GM19099 (cell line): ENCODE results near the gene LPP.

Source experiments
- POLR2A ChIP-seq: IDR thresholded peaks from 3 replicates; pipeline ENCODE4 v1.6.1; 2011; ENCODE audit warnings: low read depth; ENCODE audit not compliant: insufficient read length; ENCODE audit errors: extremely low read depth

Gene LPP

DNA sequence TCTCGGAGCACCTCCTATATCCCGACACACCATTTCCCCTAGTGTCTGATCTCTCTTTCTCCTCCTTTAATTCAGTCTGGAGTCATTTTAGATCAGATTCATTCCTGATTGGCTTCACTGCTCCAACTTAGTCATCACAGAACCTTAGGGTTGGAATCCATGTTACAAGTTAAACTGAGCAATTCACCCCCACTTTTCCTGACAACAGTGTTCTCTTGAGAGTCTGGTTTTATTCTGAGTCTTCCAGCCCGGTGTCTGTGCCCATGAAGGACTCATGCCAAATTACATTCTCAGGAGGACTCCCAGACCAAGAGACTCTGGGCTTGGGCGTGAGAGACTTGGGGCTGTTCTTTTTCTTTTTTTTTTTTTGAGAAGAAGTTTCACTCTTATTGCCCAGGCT is 57.5 kb downstream of the LPP start:
- TF ChIP-seq POLR2A = no peak

DNA sequence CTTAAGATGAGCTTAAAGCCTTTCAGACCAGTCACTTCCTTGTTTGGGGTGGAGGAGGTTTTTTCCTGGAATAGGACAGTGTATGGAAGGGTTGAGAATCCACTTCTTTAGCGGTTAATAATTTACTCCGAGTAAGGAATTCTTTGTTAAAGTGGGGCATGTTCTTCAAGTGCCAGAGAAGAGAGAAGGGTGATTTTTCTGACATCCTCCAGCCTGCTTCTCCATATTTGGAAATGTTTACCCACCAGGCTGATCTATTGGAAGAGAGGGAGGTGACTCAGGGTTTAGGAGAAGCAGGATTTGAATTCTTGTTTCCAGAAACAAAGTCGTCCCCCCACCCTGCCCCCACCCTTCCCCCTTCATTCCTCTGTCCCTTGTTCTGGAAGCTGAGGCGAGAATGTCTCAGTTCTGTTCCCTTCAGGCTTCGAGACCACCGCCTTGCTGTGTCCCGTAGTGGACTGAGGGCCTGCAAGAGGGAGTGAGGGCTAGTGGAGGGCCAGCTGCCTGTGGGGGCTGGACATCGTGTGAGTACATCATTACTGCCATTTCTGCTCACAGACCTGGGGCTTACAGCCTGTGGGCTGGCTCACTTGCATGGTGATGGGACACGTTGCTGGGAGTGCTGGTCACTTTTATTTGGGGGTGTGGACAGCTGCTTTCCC is 58.5 kb downstream of the LPP start:
- TF ChIP-seq POLR2A = no peak

DNA sequence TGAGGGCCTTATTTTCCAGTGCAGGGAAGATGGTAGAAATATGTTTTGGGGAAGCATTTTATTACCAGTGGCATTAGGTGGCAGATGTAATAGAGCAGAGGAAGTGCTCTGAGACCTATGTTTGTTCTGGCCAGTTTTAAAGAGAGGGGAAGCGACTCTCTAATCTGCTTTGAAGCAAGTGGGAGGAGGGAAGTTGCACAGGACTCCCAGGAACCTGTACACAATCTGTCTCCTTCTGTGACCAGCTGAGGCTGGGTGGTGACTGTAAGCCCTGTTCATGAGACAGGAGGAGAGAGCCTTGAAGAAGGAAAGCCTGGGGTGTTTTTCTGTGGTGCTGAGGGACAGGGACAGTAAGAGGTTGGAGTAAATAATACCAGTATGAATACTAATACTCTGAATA is 60.5 kb downstream of the LPP start:
- TF ChIP-seq POLR2A = no peak

DNA sequence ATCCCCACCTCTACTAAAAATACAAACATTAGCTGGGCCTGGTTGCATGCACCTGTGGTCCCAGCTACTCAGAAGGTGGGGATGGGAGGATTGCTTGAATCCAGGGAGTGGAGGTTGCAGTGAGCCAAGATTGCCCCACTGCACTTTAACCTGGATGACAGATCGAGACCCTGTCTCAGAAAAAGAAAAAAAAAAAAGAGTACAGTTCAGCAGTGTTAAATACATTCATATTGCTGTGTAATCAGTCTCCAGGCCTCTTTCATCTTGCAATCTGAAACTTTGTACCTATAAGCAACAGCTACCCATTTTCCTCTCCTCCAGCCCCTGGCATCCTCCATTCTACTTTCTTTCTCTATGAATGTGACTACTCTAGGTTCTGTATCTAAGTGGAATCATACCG is 61.2 kb downstream of the LPP start:
- no peak for TF ChIP-seq POLR2A

DNA sequence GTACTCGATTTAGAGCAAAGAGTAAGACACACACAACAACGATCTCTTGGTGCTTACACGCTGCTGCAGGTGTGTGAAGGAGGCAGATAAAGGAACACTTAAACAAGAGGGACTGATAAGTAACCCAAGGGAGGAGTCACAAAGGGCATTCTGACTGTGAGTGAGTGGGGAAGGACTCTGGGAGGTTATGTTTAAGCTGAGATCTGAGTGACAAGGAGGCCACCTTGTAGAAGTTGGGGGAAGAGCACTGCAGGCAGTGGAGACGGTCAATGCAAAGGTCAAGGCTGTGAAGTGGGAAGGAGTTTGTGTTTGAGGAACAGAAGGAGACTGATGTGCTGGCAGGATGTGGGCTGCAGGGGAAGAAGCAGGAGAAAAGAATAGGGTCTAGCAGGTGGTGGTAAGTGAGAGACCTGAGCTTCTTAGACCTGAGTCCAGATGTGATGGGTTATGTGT is 63.1 kb downstream of the LPP start:
- no peak for TF ChIP-seq POLR2A

DNA sequence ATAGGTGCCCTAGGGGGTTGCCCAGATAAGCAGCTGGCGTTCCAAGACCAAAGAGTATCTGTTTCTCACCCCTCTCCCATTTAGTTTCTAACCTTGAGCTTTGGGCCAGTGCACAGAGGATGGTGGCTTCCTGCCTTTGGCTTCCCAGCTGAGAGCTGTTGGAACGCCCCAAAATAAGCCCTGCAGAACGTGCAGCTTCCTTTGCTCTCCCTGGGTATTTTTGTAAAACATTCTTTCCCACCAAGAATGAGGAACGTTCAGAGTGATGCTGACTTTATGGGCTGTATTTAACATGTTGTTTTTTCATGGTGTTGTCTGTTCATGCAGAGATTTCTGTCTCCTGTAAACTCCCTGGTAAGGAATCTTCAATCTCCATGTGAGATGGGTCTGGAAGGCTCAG is 63.8 kb downstream of the LPP start:
- TF ChIP-seq POLR2A = no peak

DNA sequence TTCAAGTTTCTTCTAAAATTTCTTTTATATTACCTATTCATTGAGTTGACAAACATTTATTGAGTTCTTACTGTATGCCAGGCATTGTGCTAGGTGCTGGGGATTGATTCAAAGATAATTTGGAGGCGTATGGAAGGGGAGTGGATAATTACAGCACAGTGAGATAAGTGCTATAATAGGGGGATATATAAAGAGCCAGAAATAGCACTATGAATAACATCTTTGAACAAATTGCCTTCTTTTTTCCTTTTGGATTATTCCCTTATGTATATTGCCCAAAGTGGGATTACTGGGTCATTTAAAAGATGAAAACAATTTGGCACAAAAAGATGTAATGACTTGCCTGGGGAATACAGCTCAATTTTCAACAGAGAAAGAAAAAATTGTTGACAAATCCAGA is 64.6 kb downstream of the LPP start:
- no peak for TF ChIP-seq POLR2A

DNA sequence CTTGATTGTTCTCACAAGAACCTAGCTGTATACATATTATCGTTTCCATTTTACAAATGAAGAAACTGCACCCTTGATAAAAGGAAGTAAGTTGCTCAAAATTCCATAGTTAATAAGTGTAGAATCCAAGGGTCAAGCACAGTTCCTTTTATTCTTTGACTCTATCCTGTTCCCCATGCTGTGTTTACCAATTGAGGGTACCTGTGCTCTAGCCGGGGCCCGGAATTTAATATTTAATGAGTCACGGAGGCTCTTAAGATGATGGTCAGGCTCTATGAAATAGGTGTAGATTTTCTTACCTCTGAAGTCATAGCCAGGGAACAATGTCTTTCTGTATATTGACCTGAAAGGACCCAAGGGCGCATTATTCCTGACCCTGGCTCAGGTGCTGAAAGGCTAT is 65.2 kb downstream of the LPP start:
- no peak for TF ChIP-seq POLR2A

DNA sequence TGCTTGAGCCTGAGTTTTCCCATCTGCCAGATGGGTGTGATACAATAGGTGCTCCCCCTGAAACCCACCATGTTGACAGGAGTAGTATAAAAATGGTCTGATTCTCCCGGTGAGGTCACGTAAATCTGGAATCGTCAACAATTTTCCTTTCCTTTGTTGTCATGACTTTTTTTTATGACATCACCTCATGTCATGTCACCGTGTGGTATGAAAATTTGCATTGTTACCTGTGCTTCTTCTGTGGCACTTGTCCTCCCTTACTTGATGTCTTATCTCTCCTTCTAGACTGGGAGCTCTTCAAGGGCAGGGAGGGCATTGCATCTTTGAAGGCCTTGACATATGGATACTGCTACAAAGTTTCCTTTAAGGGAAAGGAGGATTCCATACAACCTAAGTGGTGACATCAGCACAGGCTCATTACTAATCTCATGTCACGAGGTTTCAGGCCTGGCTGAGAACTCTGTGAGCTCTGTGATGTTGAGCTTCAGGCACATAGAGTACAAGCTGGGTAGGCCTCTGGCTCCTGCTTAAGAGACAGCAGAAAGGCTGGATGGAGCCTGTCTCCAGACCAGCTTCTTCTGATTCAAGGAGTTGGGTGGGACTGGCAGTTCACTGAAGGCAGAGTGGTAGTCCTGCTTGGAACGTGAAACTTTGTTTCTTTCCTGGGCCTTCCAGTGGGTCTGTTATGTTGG is 66.3 kb downstream of the LPP start:
- no peak for TF ChIP-seq POLR2A

DNA sequence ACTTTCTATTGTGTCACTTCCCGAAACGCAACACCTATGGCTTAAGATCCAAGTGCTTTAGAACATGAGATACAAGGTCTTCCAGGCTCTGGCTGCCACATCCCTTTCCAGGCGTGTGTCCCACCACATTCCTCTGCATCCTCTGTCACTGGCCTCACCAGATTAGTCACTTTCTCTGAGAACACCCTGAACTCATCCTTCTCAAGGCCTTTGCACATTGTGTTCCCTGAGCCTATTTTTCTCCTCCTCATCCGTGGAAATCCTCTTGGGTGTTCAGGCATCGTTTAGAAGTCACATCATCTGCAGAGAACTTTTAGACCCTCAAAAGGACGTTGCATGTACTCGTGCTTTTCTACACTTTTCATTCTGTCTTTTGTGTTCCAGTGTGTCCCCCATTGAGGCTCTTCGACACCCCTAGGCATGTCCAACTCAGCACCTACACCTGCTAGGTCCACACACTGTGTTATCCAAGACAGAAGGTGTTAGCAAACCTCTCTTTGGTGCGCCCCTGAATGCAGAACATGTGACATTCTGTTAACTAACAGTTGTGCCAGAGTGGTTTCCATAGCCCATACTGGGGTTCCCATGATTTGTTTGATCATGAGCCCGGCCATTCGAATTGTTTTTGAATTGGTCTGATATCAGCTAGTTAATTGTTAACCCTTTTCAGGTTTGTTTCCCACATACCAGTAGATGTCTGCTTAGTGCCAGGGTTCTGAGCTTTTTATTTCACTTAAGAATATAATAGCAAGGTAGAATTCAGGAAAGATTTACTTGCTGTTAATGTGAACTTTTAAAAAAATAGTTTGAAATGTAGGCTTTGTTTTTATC is 67.2 kb downstream of the LPP start:
- TF ChIP-seq POLR2A = no peak

DNA sequence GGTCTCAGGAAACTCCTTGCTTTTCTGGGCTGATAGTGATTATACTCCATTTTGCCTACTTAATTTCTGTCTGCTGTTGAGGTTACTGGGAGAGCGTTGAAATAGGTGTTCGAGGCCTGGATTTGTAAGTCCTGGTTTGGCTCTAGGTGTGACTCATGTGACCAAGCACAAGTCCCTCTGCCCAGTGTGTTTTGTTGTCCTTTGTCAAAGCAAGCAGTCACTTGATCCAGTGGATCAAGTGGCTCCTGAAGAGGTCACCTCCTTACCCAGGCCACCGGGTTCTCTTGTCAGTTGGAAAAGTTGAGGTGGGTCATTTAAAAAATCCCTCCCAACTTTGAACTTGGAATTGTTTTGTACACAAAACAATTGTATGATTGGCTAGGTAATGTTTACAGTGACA is 70.0 kb downstream of the LPP start:
- TF ChIP-seq POLR2A = no peak

DNA sequence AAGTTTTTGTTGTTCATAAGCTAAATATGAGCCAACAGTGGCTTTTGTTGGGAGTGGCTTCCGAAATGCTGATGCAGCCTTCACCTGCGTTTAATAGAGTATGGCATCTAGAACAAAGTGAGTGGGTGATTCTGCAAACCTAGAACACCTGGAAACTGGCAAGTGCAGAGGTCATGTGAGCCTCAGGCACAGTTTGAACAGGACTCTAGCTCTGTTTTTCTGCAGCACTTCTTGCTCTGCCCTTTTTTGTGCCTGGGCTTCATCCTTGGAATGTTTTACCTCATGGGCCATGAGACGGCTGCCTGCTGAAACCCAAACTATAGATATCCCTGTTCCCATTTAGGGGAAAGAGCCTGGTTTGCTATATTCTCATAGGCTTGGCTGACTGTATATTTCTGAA is 73.5 kb downstream of the LPP start:
- no peak for TF ChIP-seq POLR2A

DNA sequence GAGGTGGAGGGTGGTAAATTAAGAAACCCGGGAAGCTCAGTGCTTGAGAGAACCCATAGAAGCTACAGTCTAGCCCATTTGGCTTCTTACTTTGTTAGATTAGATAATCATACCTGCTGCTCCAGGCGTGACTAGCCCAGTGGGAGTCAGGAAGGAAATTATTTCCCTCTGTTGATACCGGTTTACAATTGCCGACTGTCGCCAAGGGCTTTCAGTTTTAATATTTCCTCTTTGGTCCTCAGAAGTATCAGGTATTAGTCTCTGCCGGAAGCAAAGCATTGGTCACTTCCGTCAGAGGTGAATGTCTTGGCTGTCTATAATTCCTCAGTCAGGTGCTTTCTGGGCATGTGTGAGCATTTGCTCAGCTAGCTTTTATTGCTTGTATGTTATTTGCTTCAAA is 75.2 kb downstream of the LPP start:
- TF ChIP-seq POLR2A = no peak

DNA sequence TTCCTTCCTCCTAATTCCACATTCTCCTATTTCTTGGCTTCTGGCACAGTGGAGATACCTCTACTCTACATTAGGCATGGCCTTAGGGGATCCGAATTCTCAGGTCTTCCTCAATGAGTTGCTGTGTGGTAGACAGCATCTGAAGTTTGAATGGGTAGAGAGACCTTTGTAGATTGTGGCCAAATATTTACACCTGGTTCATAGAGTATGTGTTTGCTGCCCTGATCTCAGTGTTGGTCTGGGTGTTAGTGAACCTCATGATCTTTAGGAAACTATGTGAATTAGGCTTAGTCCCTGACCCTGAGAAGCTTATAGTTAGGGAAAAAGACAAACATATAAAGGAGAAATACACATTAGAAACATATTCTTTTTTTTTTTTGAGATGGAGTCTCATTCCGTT is 75.8 kb downstream of the LPP start:
- no peak for TF ChIP-seq POLR2A

DNA sequence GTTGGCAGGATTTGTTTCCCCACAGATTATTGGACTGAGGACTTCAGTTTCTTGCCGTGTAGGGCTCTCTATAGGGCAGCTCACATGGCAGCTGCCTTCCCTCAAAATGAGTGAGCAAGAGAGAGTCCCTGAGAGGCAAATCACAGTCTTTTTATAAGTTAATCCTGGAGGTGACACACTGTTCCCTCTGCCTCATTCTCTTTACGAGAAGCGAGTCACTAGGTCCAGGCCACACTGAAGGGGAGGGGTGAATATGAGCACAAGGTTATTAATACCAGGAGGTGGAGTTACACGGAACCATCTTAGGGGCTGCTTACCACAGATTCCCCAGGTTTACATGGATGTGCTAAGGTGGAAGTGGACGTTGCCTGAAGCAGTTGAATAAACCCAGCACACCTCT is 77.0 kb downstream of the LPP start:
- no peak for TF ChIP-seq POLR2A

DNA sequence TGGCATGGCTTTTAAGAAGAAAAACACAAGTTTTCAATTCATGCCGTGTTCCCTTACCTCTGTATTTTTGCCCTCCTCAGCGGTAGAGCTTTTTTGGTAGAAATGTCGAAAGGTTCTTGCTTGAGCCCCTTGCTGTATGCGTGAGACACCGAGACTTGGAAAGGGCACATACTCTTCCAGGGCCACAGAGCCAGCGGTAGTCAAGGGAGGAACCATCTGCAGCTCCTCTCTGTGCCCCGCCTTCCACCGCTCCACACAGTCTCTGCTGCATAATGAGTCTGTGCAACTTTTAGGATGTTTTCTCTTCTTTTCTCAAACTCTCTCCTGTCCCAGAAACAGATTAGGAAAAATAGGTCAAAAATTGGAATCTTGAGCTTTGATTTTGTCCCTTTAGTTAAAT is 77.5 kb downstream of the LPP start:
- TF ChIP-seq POLR2A = no peak
